Breast epithelium (tissue), 4 donors: ENCODE data around the gene FAM168B. TPM values are rescaled to one million over a fixed set of nuclear protein-coding genes. Genes with fewer than 3 reads are reported as not detected.

Source experiments
- DNase-seq, 2 donors: peaks; one replicate each; pipeline ENCODE4 v3.0.0-alpha.2; 2019; ENCODE audit warnings: low spot score in 2 of 2
- H3K27ac ChIP-seq, 2 donors: fragments of 200-600 bp; sonication (generic) in 1 of 2; one replicate each; pipeline ENCODE4 v1.5.1; 2016 to 2019; ENCODE audit warnings: mild to moderate bottlenecking in 1 of 2
- H3K27me3 ChIP-seq, 2 donors: fragments of 200-600 bp; sonication (generic) in 1 of 2; one replicate each; pipeline versions ENCODE4 v1.5.1 to v1.6.0; 2017 to 2019; ENCODE audit warnings: control low read depth in 1 of 2, mild to moderate bottlenecking in 1 of 2
- H3K36me3 ChIP-seq: fragments of 200-600 bp; one replicate; pipeline ENCODE4 v1.5.1; 2019
- H3K4me1 ChIP-seq, 2 donors: fragments of 200-600 bp; sonication (generic); one replicate each; pipeline ENCODE4 v1.5.1; 2016 to 2019; ENCODE audit warnings: control low read depth in 1 of 2
- H3K4me3 ChIP-seq, 3 donors: fragments of 200-600 bp; sonication (generic); 1 replicate in 2 of 3; 2 replicates in 1 of 3; pipeline ENCODE4 v1.5.1; 2016 to 2019; ENCODE audit warnings: mild to moderate bottlenecking in 3 of 3, moderate library complexity in 2 of 3
- H3K9me3 ChIP-seq, 2 donors: fragments of 200-600 bp; sonication (generic) in 1 of 2; one replicate each; pipeline ENCODE4 v1.5.1; 2016 to 2019; ENCODE audit warnings: control low read depth in 1 of 2
- POLR2A ChIP-seq: fragments of 450-650 bp; IDR thresholded peaks from one replicate; pipeline ENCODE4 v1.6.1; 2016; ENCODE audit warnings: antibody characterized with exemption, mild to moderate bottlenecking, moderate library complexity
- POLR2AphosphoS5 ChIP-seq, 3 donors: sonication (generic); formaldehyde crosslinking; IDR thresholded peaks; one replicate each; pipeline ENCODE4 v1.6.1; 2017; ENCODE audit warnings: antibody characterized with exemption in 3 of 3
- intact Hi-C: fragments of 100-400 bp; cut with DNase I; formaldehyde crosslinking; loops from one replicate; pipeline ENCODE4 v1.15.1; 2023; ENCODE audit warnings: low total_unique reads
- total RNA-seq, 3 donors: library from RNA; depleted of rRNA; stranded (reverse); fragments of >200 nt; gene quantifications; one replicate each; pipeline ENCODE4 v1.1.0, GENCODE V29; 2016
- TF ChIP-seq, protein P1 (sequence below), 3 donors: fragments of 450-650 bp; IDR thresholded peaks; one replicate each; pipeline ENCODE4 v1.5.1; 2016 to 2017; ENCODE audit warnings: antibody characterized with exemption in 3 of 3, mild to moderate bottlenecking in 3 of 3, moderate library complexity in 3 of 3

The FAM168B gene
- total RNA-seq, 3 donors from 2014 or later, result 69.2 to 122 (median 111) TPM

DNA sequence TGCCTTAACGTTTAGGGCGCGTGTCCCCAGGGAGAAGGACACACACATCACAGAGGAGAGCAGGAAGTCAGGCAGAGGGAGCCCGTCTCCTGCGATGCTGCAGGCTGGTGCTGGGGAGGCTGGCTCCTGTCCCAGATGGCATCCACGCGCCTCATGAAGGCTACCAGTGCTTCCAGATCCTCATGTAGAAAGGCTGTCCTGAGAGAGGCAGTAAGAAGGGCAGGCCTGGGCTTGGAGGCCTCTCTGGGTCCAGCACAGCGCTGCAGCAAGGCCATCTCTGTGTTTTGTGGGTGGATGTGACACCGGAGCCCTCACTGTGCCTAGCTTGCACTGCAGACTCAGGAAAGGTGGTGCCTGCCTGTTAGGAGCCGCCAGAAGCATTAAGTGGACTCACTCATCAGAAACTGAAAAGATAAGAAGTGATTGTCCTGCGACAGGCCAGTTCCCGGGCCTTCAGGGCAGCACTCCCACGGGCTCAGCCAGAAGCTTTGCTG is 62.7 kb downstream of the FAM168B start:
- peak in 1 of 2 donors; percentile 10 for DNase-seq
- Histone ChIP-seq H3K4me1 (no peaks in the 10 kb centered on the region), H3K9me3 (peaks cover 0 to 7% of the 10 kb centered on the region in 2 donors), H3K36me3 (no peaks in the 10 kb centered on the region), H3K27ac (no peak overlapping the region), H3K27me3 (peaks cover 0 to 17% of the 10 kb centered on the region in 2 donors), H3K4me3 (no peak overlapping the region)
- TF ChIP-seq POLR2AphosphoS5 (IDR thresholded peaks at IDR 0.05) (no peak), POLR2A (no peak)
- TF ChIP-seq, protein P1, sequence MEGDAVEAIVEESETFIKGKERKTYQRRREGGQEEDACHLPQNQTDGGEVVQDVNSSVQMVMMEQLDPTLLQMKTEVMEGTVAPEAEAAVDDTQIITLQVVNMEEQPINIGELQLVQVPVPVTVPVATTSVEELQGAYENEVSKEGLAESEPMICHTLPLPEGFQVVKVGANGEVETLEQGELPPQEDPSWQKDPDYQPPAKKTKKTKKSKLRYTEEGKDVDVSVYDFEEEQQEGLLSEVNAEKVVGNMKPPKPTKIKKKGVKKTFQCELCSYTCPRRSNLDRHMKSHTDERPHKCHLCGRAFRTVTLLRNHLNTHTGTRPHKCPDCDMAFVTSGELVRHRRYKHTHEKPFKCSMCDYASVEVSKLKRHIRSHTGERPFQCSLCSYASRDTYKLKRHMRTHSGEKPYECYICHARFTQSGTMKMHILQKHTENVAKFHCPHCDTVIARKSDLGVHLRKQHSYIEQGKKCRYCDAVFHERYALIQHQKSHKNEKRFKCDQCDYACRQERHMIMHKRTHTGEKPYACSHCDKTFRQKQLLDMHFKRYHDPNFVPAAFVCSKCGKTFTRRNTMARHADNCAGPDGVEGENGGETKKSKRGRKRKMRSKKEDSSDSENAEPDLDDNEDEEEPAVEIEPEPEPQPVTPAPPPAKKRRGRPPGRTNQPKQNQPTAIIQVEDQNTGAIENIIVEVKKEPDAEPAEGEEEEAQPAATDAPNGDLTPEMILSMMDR (IDR thresholded peaks at IDR 0.05), result no peak
- intact Hi-C loops, result no loop called here

DNA sequence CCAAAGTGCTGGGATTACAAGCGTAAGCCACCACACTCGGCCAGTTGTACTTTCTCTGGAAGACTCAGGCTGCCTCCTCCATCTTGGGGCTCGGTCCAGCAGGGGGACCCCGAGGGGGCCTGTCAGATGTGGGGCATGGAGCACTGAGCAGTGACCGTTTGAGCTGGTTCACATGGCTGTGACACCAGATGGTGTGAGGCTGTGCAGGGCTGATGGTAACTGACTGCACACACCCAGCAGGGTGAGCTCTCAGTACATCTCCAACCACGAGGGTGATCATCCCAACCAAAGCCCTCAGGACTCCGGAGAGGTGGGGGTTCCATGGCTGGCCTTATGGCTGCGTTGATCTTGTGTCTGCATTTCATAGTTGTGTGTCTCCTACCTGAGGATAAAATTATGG is 63.4 kb downstream of the FAM168B start:
- H3K4me3 ChIP-seq, result no peak overlapping the region
- peaks cover 0 to 17% of the 10 kb centered on the region in 2 donors for H3K27me3 ChIP-seq
- H3K27ac ChIP-seq, result no peak overlapping the region
- H3K4me1 ChIP-seq, result no peaks in the 10 kb centered on the region
- intact Hi-C loops, result no loop called here
- H3K36me3 ChIP-seq, result no peaks in the 10 kb centered on the region
- H3K9me3 ChIP-seq, result peaks cover 0 to 7% of the 10 kb centered on the region in 2 donors
- TF ChIP-seq POLR2AphosphoS5 (IDR thresholded peaks at IDR 0.05) (no peak), POLR2A (no peak)
- TF ChIP-seq, protein P1 (IDR thresholded peaks at IDR 0.05), result no peak
- peak in 1 of 2 donors; percentile 20 for DNase-seq

DNA sequence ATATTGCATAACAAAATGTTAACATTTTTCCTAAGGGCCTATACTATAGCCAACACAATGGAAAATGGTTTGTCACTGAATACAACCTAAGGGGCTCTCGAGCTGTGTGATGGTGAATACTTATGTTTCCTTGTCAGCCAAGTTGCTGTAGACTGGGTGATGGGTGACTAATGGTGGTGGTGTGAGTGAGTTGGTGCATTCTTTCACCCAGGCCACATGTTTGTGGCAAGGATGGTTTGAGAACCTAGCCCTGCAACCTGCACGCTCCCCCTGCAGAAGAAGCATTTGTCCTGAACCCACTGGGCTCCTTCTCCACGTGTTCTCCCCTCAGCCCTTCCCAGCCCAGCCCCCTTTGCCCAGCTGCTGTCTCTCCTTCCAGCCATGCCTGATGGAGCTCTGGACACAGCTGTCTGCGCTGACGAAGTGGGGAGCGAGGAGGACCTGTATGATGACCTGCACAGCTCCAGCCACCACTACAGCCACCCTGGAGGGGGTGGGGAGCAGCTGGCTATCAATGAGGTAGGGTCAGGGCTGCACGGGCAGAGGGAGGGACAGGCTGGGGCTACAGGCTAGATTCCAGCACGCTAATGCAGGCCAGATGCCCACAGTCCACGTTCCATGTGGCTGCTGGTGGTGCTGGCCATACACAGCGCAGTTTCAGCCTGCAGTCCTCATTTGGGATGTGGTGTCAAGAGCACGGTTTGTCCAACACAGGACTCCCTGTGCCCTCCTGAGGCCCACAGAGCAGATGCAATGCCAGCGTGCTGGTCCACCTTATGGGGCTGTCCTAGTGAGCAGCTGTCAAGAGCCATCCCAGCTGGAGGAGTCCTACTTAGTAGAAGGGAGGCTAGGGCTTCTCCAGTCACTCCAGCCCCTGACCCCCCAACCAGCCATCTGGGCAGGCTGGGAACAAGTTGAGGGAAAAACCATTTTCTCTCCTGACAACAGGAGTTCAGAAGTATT is 65.4 kb downstream of the FAM168B start:
- intact Hi-C loops, result no loop called here
- peak in 1 of 2 donors; percentile 9 for DNase-seq
- Histone ChIP-seq H3K27me3 (peaks cover 0 to 4% of the 10 kb centered on the region in 2 donors), H3K9me3 (peaks cover 0 to 7% of the 10 kb centered on the region in 2 donors), H3K36me3 (no peaks in the 10 kb centered on the region), H3K4me3 (no peak overlapping the region), H3K4me1 (no peaks in the 10 kb centered on the region), H3K27ac (no peak overlapping the region)
- no peak for TF ChIP-seq POLR2AphosphoS5 (IDR thresholded peaks at IDR 0.05)
- TF ChIP-seq POLR2A, result no peak
- TF ChIP-seq, protein P1 (IDR thresholded peaks at IDR 0.05), result no peak

DNA sequence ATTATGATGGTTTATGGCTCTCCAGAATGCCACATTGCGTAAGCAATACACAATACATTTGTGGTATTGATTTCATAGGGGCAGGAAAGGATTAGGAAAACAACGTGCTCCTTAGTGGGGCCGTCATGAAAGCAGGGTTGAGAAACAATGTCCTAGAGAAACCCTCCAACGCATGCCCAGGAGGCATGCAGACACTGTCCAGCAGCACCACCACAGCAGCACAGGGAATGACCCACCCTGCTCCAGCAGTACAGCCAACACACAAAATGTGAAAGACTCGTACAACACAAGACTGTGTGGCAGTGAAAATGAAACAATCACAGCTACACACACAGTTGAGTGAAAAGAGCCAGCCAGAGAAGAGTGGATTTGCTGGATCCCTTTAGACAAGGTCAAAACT is 66.3 kb downstream of the FAM168B start:
- H3K4me1 ChIP-seq, result no peaks in the 10 kb centered on the region
- no peak for TF ChIP-seq POLR2A
- no peak for TF ChIP-seq POLR2AphosphoS5 (IDR thresholded peaks at IDR 0.05)
- TF ChIP-seq, protein P1 (IDR thresholded peaks at IDR 0.05), result no peak
- no peak overlapping the region for H3K4me3 ChIP-seq
- H3K9me3 ChIP-seq, result peaks cover 0 to 7% of the 10 kb centered on the region in 2 donors
- DNase-seq, result no peak
- no peaks in the 10 kb centered on the region for H3K36me3 ChIP-seq
- intact Hi-C loops, result no loop called here
- no peaks in the 10 kb centered on the region for H3K27me3 ChIP-seq
- no peak overlapping the region for H3K27ac ChIP-seq

DNA sequence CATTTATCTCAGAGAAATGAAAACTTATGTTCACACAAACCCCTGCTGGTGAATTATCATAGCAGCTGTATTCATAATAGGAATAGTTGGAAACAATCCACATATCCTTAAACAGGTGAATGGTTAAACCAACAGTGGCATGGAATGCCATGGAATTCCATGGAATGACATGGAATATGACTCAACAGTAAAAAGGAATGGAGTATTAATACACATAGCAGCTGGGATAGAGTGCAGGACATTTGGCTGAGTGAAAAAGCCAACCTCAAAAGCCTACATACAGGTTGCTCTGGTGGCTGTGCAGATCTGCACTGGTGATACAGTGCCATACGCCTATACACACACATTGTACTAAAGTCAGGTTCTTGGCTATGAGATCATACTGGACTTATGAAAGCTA is 69.5 kb downstream of the FAM168B start:
- no peaks in the 10 kb centered on the region for H3K27me3 ChIP-seq
- H3K9me3 ChIP-seq, result peaks cover 0 to 7% of the 10 kb centered on the region in 2 donors
- TF ChIP-seq, protein P1 (IDR thresholded peaks at IDR 0.05), result no peak
- TF ChIP-seq POLR2AphosphoS5 (IDR thresholded peaks at IDR 0.05) (no peak), POLR2A (no peak)
- no peak overlapping the region for H3K27ac ChIP-seq
- no peak overlapping the region for H3K4me3 ChIP-seq
- no peaks in the 10 kb centered on the region for H3K36me3 ChIP-seq
- H3K4me1 ChIP-seq, result no peaks in the 10 kb centered on the region
- intact Hi-C loops, result no loop called here
- no peak for DNase-seq
